IPS DF 19.7 (cell line): ENCODE measurements around the gene PAQR5.
"Not testable (repeated sequence)": the region's sequence is repeated elsewhere in the genome, so short reads cannot be mapped to it uniquely, and the experiment has no call there.

Experiments used
- DNase-seq: peaks from one replicate; pipeline ENCODE4 v3.0.0-alpha.2; 2013; ENCODE audit warnings: low read depth, low spot score

PAQR5 gene

DNA sequence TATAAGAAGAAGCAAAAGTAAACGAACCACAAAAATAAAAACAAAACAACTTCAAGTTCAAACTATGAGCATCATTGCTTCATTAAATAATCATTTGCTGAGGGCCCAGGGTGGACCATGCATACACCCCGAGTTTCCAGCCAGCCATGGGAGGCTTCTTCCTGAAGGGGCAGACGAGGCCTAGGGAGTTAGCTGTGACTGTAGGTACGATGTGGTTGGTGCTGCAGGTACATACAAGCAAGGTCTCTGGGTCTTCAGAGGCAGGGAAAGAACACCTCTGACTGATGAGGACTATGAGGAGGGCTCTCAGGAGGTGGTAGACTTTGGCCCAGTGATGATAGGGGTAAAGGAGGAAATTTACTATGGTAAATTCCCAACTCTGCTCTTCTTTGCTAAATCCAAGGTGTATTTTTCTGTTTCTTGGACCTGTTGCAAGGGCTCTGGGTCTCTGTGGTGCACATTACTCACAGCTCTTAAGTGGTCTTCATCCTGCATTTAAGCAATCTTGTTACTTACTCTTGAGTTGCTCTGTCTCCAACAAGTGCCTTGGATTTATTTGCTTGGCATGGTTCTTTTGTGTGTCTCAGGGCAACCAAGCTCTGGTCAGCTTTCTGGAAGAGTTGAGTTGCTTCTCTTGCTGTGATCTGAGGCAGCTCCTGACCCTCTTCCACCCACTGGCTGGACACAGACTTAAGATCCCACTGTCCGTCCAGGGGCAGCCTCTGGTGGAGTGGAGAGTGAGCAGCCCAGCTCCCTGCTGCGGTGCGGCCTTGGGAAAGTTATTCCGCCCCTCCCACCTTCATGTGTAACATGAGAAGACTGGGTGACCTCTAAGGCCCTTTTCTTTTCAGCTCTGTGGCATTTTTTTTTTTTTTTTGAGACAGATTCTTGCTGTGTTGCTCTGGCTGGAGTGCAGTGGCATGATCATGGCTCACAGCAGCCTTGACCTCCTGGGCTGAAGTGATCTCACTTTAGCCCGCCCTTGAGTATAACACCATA, 59.4 kb downstream of the PAQR5 start:
- no peak for DNase-seq

DNA sequence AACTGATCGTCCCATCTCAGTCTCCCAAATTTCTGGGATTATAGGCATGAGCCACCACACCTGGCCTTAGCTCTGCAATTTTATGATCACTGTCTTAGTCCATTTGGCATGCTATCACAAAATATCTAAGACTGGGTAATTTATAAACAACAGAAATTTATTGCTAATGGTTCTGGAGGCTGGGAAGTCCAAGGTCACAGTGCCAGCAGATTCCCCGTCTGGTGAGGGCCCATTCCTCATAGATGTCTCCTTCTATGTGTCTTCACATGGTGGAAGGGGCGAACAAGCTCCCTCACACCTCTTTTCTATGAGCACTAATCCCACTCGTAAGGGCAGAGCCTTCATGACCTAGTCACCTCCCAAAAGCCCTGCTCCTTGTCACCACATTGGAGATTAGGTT, 60.1 kb downstream of the PAQR5 start:
- no peak for DNase-seq

DNA sequence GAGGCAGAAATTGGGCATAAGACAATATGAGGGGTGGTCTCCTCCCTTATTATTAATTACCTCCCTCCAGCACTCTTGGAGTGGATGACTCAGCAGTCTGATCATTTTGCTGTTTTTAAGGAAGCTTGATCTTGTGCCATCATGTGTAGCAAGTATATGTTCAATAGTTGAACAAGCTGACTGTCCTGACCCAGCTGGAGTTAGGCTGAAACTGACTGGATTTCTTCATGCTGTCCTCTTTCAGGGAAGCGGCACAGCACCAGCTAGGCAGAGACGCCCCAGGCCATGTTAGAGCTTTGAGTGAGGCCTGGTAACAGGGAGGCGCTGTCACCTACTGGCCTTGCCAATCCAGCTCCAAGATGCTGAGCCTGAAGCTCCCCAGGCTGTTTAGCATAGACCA, 61.0 kb downstream of the PAQR5 start:
- no peak for DNase-seq

DNA sequence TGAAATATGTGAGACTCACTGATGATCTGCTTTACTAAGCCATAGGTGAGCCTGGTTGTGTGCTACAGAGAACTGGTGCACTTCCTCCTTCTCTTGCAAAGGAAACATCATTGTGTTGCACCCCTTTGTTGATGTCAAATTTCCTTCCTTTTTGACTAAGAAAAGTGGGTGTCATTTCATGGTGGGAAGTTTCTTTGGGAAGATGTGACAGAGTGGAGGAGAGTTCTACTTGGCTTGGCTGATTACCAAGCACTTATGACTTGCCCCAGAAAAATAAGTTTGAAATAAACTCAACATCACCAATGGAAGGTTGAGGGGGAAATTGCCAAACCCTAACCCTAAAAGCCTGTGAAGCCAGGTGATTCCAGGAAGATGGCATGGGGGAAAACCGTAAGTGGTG, 61.9 kb downstream of the PAQR5 start:
- no peak for DNase-seq

DNA sequence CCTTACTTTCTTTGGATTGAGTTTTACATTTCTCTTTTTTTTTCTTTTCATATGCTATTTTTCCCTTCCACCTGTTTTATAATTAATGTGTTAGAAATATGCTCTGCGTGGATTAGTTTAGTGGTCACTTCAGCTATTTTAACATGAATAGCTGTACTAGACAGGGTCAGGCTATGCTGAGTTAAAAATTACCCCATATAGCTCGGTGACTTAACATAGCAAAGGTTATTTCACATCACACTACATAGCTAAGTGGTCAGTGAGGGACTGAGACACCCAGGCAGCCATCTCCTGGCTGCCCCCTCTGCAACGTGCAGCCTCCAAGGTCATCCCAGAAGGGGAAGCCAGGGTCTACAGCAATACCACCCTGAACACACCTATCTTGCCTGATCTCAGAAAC, 68.5 kb downstream of the PAQR5 start:
- DNase-seq, result no peak

DNA sequence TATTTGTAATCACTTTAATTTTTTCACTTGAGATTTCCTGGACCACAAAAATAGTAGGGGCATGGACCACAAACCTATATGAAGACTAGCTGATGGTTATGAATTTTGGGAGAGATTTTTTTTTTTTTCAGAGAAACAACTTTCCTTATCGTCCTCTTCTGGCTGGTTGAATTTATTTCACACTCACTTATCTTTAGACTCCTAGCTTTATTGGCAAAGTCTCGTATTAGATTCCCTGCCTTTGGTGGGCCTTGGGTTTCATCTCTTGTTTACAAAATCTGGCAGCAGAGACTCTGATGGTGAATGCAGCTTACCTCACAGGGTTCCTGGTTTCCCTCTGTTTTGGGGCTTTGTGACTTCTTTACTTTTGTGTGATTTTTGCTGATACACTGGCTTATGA, 70.9 kb downstream of the PAQR5 start:
- DNase-seq, result no peak

DNA sequence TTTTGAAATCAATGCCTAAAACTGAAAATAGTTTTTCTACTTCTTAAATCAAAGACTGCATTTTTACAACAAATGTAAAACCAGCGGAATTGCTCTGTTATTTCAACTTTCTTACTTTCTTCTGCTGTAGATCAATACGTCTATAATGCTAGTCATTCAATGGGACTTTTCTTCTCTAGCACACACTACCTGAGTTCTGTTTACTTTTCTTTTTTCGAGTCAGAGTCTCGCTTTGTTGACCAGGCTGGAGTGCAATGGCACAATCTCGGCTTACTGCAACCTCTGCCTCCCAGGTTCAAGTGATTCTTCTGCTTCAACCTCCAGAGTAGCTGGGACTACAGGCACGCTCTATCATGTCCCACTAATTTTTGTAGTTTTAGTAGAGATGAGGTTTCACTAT, 74.7 kb downstream of the PAQR5 start:
- DNase-seq, result no peak

DNA sequence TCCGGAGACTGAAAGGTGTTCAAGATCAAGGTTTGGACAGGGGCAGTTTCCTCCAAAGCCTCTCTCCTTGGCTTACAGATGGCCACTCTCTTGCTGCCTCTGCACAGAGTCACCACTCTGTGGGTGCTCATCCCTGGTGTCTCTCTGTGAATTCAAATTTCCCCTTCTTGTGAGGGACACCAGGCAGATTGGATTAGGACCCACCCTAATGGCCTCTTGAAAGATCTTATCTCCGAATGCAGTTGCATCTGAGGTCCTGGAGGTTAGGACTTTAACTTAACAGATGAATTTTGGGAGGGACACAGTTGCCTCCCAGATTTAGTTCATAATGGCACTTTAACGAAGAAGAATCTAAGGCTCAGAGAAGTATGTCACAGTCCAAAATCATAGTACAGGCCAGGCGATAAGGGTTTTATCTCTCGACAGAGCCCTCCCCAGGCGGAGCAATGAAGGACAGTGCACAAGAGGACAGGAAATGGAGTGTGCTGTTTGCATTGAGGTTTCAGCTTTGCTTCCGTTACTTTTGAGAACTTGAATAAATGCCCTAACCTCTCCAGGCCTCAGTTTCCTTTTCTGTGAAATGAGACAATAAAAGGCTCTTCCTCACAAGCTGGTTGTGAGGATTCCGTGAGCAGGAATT, 76.6 kb downstream of the PAQR5 start:
- DNase-seq, result no peak

DNA sequence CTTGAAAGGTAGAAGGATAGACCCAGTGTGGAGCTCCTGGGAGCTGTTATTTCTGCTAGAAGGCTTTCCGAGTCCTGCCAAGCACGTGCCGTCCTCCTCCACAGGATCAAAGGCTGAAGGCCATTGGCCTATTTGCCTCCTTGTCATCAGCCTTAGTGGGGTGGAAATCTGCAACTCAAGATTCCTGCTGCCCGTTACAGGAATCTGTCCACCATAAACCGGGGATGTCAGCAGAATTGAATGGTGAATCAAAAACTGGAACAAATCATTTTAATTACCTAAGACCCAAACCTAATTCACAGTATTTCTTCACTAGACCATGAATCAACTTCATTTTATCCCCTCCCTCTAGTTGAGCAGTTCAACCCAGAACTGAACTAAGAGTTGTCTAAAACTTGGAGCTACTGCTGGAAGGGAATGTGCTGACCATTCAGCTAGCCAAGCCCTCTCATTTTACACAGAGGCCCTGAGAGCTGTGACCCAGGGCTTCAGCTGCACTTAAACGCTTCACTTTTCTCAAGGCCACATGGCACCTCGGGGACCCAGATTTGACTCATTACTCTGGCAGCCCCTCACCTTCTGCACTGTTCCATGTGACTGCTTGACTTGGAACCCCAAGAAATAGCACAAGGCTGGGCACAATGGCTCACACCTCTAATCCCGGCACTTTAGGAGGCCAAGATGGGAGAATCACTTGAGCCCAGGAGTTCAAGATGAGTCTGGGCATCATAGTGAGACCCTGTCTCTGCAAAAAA, 78.7 kb downstream of the PAQR5 start:
- DNase-seq, result no peak

DNA sequence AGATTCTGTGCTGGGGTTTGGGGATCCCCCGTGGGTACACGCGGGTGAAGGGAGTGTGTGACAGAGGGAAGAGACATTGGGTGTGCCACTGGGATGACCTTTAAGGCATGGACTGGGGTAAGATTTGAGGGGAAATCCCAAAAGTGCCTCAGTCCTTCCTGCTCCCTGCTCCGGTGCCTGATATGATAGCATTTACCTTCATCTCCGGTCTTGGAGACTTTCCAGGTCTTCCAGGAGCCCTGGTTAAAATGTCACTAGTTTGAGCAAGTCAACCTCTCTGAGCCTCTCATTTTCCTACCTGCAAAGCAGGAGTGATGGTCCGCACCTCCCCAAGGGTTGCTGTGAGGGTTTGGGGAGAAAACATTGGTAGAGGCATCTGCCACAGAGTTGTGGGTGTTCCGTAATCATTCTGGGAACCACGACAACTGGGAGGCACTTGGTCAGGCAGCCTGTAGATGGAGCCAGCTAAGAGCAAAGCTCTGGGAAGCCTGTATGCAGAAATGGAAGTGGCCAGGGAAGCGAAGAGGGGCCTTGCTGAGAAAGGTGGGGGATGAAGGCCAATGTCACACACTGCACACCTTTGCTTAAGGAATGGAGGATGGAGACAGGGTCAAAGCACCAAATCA, 81.5 kb downstream of the PAQR5 start:
- DNase-seq, result peak; percentile 40

DNA sequence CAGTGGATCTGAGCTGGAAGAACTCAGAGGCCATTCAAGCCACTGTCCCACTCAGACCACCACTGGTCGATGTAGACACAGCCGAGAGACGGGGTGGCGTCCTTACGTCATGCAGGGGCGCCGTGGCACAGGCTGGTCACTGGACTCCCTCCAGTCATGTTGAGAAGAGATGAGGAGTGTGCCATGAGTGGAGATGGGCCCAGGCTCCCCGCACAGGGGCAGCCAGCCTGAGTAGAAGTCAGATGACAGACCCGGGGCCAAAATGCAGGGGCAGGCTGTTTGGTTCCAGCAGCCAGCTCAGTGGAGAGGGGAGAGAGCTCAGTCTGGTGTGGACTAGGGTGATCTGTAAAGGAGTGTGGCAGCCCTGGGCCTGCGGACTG, 82.0 kb downstream of the PAQR5 start:
- no peak for DNase-seq

DNA sequence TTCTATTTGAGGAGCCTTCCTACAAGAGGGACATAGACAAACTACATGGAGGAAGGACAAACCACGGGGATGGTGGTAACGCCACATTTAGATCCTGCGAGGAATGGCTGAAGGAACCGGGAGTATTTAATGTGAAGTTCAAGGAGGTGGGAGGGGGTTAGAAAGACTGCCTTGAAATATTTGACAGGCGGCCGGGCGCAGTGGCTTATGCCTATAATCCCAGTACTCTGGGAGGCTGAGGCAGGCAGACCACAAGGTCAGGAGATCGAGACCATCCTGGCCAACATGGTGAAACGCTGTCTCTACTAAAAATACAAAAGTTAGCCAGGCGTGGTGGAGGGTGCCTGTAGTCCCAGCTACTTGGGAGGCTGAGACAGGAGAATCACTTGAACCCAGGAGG, 83.5 kb downstream of the PAQR5 start:
- DNase-seq, result not testable (repeated sequence)

DNA sequence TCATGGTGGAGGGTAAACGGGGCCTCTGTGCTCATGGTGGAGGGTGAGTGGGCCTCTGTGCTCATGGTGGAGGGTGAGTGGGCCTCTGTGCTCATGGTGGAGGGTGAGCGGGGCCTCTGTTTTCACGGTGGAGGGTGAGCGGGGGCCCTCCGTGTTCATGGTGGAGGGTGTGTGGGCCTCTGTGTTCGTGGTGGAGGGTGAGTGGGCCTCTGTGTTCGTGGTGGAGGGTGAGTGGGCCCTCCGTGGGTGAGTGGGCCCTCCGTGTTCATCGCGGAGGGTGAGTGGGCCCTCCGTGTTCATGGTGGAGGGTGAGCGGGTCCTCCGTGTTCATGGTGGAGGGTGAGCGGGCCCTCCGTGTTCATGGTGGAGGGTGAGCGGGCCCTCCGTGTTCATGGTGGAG, 85.4 kb downstream of the PAQR5 start:
- not testable (repeated sequence) for DNase-seq

DNA sequence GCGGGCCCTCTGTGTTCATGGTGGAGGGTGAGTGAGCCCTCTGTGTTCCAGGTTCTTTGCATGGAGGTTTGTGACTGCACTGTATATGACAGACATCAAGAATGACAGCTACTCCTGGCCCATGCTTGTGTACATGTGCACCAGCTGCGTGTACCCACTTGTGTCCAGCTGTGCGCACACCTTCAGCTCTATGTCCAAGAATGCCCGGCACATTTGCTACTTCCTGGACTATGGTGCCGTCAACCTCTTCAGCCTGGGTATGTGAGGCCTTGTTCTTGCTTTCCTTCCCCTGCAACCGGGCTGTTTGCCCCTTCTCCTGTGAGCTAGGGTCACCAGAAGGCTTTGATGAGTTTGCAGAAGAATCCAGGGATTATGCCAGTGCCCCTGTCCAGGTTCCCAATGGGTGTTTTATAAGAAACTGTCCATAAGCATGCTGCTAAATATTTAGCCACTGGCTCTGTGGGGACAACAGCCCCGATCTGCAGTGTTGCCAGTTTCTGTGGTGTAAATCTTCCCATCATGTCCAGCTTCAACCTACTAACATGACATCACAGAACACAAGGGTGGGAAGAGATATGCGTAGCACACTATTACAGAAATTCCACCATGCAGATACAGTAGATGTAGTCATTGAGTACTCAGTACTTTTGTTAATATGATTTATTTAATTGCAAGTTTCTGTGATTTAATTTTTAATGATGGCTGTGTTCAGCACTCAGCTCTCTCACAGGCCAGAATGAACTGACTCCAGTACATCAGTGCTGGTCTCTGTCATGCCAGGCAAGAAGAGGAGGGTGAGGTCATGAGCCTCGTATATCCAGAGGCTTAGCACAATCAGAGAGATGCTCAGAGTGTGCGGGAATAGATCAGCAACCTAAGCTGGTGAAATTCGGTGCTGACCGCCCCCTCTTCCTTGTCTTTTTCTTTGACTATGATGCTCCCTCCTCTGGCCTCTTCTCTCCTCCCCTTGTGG, 86.2 kb downstream of the PAQR5 start:
- DNase-seq, result no peak

DNA sequence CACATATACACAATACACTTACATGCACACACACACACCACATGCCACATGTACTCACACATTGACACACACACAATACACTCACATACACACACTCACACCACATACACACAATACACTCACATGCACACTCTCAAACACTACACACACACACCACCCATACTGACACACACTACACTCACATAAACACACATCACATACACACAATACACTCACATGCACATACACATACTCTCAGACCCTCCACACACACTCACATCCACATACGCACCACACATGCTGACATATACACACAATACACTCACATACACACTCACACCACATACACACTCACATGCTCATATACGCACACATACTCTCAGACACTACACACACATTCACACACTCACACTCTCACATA, 87.1 kb downstream of the PAQR5 start:
- DNase-seq, result no peak

DNA sequence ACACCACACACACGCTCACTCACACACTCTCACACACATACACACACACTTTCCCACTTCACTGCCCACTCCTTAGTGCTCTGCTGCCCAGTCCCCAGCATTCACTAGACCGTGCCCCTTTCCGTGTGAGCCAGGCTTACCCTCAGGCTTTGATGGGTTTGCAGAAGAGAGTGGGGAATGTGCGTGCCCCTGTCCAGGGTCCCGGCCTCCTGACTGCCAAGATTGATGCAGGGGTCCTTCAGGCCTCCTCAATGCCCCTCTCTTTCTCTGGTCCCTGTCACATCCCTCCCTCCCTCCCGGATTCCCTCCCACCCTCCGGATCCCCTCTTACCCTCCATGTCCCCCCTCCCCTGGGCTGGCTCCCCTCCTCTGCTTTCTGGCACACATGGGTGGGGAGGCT, 87.6 kb downstream of the PAQR5 start:
- DNase-seq, result no peak

DNA sequence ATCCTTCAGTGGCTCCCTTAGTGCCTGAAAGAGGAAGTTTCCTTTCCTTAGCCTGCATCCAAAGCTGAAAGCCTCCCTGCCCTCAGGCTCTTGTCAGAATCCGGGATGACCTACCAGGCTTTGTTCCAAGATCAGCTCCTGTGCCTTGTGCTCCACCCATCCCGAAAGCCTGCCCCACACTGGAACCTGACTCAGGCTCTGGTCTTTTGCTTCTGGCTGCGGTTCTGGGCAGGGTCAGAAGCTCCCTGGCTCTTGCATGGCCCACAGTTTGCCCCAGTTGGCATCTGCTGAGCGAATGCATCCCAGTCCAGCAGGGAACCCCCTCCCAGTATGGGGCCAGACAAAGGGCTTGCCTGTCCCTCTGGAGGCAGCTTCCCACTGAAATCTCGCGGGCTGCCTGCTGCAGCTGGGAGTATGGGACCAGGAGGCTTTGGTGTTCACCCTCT, 89.6 kb downstream of the PAQR5 start:
- no peak for DNase-seq

DNA sequence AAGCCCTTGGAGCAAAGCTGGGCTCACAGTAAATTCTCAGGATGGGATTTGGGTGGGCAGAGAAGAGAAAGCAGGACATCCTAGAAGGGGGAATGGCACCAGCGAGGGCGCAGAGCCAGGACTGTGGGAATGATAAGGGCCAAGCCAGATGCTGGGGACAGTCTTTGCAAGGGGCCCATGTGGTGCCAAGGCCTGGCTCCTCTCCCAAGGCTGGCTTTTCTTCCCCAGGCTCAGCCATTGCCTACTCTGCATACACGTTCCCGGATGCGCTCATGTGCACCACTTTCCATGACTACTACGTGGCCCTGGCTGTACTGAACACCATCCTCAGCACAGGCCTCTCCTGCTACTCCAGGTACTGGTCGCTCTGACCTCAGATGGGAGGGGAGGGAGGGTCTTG, 90.7 kb downstream of the PAQR5 start:
- DNase-seq, result no peak

DNA sequence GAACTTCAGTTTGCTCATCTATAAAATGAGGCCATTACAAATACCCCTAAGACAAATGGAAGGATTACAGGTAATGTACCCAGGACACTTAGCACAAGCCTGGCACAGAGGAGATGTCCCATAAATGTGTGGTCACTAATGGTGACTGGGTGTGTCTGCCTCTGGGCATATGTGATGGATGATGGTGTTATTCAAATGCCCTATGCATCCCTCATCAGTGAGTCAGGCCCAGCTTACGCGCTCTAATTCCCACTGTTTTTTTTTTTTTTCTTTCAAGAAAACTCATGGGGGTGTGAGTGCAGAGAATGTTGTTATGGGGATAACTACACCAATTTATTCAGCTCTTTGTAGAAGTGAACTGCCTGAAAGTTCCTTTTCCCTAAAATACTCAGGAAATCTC, 91.9 kb downstream of the PAQR5 start:
- DNase-seq, result no peak

DNA sequence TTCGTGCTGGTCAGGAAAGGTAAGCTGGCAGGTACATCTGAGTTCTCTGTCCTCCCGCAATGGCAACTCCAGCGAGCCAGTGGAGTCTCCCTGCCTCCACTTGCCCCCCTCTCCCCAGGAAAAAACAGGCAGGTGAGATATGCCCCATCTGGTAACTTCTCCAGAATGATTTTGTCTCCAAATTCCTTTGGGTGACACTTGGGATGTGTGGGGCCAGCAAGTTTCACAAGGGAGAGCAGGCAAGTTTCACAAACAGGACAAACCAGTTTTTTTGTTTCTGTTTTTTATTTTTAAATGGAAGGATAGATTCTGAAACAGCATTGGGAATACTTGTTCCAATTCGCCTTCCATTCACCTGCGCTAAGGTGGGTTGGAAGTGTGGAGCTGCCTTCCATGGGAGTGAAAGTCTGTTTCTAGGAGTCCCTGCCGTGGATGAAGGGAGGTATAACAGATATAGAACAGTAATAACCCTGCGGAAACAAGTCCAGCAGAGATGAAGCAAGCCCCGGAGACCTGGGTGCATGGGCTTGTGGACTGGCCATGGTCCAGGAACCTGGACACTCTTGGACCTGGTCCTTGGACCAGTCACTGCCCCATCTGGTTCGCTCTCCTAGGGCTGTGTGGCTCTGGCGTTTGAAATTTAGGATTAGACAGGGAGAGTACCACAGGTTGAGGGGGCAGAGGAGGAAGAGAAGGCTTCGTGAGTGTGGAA, 92.5 kb downstream of the PAQR5 start:
- no peak for DNase-seq
